K562 (cell line): ENCODE measurements around the gene CMIP. TPM values are rescaled to one million over a fixed set of nuclear protein-coding genes. Genes with fewer than 3 reads are reported as not detected.

Experiments used
- AFF1 ChIP-seq, 2 experiments: fragments of 450-650 bp; IDR thresholded peaks; 2 replicates each; pipeline ENCODE4 v1.6.1; 2018; ENCODE audit warnings: mild to moderate bottlenecking in 2 of 2, low read depth in 1 of 2; ENCODE audit not compliant: partially characterized antibody in 2 of 2
- PBX2 ChIP-seq, 2 experiments: IDR thresholded peaks in 1 of 2; conservative IDR thresholded peaks in 1 of 2; 2 replicates each; pipeline ENCODE4 v1.6.1; 2016; ENCODE audit warnings: low read depth in 2 of 2, mild to moderate bottlenecking in 1 of 2, missing compliant biosample characterization in 1 of 2, missing genetic modification characterization in 1 of 2, moderate library complexity in 1 of 2
- ZNF77 ChIP-seq: fragments of 250-450 bp; sonication (Bioruptor Pico); IDR thresholded peaks from 2 replicates; pipeline ENCODE4 v1.5.0; 2020
- polyA plus RNA-seq, 8 experiments: library from polyadenylated mRNA; depleted of rRNA in 4 of 8; stranded (reverse) in 5 of 8; unstranded in 3 of 8; fragments of >200 nt; fragmentation: Nextera tagmentation in 2 of 8; fragmentation: Illumina TruSeq in 1 of 8; extraction: Ambion mirVana in 2 of 8; extraction: Trizol in 1 of 8; gene quantifications; 2 replicates each; pipeline versions ENCODE4 v1.2.1 to v1.2.3, GENCODE V29; 2011 to 2014; ENCODE audit warnings: inconsistent platforms in 1 of 8, missing spikeins in 1 of 8
- total RNA-seq, 7 experiments: library from RNA; depleted of rRNA in 6 of 7; stranded (reverse); fragments of >200 nt in 6 of 7; fragmentation: Illumina TruSeq in 2 of 7; extraction: Trizol in 2 of 7; gene quantifications; 2 replicates each; pipeline versions ENCODE4 v1.2.1 to v1.2.3, GENCODE V29; 2011 to 2021; ENCODE audit warnings: low replicate concordance in 1 of 7
- TF ChIP-seq, protein P1 (sequence below): fragments of 200-600 bp; sonication (generic); IDR thresholded peaks from one replicate; pipeline ENCODE4 v1.6.1; 2012; ENCODE audit warnings: mild to moderate bottlenecking, low read depth, low read length, inconsistent platforms

CMIP gene
- total and polyA plus RNA-seq, 9 of the 15 experiments (the other 6 are each of a cell fraction or from before 2014, with no cell fraction given), result 0.94 to 82.5 (median 10.3) TPM

DNA sequence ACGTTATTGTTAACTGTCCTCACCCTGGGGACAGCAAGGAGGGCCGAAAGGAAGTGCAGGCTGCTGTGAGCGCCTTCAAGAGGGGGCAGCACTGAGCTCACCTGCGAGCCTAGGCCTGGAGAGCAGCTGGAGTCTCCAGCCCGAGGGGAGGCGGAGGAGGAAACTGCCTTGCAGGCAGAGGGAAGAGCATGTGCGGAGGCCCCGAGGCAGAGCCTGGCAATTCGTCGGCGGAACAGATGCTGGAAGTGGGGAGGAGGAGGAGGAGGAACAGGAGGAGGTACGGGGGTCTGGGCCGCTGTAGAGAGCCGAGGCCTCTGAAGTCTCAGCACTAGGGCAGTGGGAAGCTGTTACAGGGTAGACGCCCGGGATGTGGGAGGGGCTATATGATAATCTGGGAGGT lies 284.8 kb downstream of the CMIP start (continued):
- TF ChIP-seq, protein P1, sequence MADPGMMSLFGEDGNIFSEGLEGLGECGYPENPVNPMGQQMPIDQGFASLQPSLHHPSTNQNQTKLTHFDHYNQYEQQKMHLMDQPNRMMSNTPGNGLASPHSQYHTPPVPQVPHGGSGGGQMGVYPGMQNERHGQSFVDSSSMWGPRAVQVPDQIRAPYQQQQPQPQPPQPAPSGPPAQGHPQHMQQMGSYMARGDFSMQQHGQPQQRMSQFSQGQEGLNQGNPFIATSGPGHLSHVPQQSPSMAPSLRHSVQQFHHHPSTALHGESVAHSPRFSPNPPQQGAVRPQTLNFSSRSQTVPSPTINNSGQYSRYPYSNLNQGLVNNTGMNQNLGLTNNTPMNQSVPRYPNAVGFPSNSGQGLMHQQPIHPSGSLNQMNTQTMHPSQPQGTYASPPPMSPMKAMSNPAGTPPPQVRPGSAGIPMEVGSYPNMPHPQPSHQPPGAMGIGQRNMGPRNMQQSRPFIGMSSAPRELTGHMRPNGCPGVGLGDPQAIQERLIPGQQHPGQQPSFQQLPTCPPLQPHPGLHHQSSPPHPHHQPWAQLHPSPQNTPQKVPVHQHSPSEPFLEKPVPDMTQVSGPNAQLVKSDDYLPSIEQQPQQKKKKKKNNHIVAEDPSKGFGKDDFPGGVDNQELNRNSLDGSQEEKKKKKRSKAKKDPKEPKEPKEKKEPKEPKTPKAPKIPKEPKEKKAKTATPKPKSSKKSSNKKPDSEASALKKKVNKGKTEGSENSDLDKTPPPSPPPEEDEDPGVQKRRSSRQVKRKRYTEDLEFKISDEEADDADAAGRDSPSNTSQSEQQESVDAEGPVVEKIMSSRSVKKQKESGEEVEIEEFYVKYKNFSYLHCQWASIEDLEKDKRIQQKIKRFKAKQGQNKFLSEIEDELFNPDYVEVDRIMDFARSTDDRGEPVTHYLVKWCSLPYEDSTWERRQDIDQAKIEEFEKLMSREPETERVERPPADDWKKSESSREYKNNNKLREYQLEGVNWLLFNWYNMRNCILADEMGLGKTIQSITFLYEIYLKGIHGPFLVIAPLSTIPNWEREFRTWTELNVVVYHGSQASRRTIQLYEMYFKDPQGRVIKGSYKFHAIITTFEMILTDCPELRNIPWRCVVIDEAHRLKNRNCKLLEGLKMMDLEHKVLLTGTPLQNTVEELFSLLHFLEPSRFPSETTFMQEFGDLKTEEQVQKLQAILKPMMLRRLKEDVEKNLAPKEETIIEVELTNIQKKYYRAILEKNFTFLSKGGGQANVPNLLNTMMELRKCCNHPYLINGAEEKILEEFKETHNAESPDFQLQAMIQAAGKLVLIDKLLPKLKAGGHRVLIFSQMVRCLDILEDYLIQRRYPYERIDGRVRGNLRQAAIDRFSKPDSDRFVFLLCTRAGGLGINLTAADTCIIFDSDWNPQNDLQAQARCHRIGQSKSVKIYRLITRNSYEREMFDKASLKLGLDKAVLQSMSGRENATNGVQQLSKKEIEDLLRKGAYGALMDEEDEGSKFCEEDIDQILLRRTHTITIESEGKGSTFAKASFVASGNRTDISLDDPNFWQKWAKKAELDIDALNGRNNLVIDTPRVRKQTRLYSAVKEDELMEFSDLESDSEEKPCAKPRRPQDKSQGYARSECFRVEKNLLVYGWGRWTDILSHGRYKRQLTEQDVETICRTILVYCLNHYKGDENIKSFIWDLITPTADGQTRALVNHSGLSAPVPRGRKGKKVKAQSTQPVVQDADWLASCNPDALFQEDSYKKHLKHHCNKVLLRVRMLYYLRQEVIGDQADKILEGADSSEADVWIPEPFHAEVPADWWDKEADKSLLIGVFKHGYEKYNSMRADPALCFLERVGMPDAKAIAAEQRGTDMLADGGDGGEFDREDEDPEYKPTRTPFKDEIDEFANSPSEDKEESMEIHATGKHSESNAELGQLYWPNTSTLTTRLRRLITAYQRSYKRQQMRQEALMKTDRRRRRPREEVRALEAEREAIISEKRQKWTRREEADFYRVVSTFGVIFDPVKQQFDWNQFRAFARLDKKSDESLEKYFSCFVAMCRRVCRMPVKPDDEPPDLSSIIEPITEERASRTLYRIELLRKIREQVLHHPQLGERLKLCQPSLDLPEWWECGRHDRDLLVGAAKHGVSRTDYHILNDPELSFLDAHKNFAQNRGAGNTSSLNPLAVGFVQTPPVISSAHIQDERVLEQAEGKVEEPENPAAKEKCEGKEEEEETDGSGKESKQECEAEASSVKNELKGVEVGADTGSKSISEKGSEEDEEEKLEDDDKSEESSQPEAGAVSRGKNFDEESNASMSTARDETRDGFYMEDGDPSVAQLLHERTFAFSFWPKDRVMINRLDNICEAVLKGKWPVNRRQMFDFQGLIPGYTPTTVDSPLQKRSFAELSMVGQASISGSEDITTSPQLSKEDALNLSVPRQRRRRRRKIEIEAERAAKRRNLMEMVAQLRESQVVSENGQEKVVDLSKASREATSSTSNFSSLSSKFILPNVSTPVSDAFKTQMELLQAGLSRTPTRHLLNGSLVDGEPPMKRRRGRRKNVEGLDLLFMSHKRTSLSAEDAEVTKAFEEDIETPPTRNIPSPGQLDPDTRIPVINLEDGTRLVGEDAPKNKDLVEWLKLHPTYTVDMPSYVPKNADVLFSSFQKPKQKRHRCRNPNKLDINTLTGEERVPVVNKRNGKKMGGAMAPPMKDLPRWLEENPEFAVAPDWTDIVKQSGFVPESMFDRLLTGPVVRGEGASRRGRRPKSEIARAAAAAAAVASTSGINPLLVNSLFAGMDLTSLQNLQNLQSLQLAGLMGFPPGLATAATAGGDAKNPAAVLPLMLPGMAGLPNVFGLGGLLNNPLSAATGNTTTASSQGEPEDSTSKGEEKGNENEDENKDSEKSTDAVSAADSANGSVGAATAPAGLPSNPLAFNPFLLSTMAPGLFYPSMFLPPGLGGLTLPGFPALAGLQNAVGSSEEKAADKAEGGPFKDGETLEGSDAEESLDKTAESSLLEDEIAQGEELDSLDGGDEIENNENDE, result no peak
- no peak for TF ChIP-seq ZNF77
- TF ChIP-seq PBX2 (CRISPR knock-in tag; IDR thresholded peaks at IDR 0.05; ENCODE audit: low read depth), result no peak
- TF ChIP-seq PBX2 (tag; conservative IDR thresholded peaks at IDR 0.05; ENCODE audit: low read depth), result no peak
- TF ChIP-seq AFF1 (IDR thresholded peaks at IDR 0.05; ENCODE audit: low read depth in 1 of 2, partially characterized antibody in 2 of 2), result no peak
